Measurements from ENCODE around the gene UBB. TPM values are rescaled to one million over a fixed set of nuclear protein-coding genes. Genes with fewer than 3 reads are reported as not detected.
A peak's percentile ranks its signal among the peaks of the same experiment; 100 is the strongest.

UBB gene
- total RNA-seq, 3 donors from 2014 or later, result 1,560 to 1,757 (median 1,606) TPM

DNA sequence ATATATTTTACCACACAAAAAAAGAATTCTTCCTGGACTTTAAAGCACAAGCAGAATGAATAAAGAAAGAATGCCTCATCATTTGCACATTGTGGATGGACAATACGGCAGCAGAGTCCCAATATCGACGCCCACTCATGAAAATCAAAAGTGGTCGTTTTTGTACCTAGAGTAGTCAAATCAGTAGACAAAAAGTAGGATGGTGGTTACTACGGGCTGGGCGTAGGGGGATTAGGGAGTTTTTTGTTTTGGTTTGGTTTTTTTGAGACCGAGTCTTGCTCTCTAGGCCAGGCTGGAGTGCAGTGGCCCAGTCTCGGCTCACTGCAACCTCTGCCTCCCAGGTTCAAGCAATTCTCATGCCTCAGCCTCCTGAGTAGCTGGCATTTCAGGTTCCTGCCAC lies 19.0 kb upstream of the UBB start:
- DNase-seq (no peak), ATAC-seq (no peak)
- intact Hi-C loops (cut with DNase I, micrococcal nuclease), result no loop called here
- H3K4me1 ChIP-seq (ENCODE audit: low read depth), result no peaks in the 10 kb centered on the region
- H3K9me3 ChIP-seq, result no peaks in the 10 kb centered on the region
- TF ChIP-seq, protein P1, sequence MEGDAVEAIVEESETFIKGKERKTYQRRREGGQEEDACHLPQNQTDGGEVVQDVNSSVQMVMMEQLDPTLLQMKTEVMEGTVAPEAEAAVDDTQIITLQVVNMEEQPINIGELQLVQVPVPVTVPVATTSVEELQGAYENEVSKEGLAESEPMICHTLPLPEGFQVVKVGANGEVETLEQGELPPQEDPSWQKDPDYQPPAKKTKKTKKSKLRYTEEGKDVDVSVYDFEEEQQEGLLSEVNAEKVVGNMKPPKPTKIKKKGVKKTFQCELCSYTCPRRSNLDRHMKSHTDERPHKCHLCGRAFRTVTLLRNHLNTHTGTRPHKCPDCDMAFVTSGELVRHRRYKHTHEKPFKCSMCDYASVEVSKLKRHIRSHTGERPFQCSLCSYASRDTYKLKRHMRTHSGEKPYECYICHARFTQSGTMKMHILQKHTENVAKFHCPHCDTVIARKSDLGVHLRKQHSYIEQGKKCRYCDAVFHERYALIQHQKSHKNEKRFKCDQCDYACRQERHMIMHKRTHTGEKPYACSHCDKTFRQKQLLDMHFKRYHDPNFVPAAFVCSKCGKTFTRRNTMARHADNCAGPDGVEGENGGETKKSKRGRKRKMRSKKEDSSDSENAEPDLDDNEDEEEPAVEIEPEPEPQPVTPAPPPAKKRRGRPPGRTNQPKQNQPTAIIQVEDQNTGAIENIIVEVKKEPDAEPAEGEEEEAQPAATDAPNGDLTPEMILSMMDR (IDR thresholded peaks at IDR 0.05), result no peak
- H3K36me3 ChIP-seq (ENCODE audit: low read depth), result no peaks in the 10 kb centered on the region
- H3K4me3 ChIP-seq, result no peak overlapping the region

DNA sequence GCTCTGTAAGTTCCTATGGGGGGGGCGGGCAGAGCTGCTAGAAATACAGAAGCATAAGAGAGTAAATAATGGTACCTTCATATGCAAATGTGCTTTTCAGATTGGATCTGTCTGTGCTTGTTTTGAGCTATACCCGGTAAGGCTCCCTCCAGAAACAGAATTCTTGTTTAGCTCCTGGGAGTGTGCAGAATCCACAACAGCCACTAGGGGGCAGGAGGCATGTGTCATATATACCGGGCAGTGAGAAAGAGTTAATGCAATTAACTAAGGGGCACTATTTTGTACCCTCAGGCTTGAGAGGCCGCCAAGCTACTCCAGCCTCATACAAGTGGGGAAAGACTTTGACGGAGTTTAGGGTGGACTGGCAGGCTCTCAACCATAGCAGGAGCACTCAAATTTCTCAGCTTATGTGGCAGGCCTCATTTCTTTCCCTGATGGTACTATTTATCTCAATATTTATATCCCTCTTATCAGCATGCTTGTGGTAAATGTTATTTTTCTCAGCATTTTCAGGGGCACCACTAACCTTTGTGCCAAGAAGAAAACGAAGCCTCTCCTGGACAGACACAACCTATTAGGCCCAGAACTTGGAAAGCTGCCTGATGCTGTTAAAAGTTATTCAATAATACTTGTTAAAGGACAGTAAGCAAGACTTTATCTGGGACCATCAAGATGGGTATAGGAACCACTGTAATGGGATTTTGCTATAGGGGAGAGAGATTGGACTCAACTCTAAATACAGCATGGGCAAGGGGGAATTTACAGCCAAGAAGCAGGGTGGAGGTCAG lies 16.9 kb upstream of the UBB start:
- Histone ChIP-seq H3K4me3 (no peak overlapping the region), H3K9me3 (no peaks in the 10 kb centered on the region), H3K4me1 (ENCODE audit: low read depth) (no peaks in the 10 kb centered on the region), H3K36me3 (ENCODE audit: low read depth) (no peaks in the 10 kb centered on the region)
- TF ChIP-seq, protein P1 (IDR thresholded peaks at IDR 0.05), result peak; percentile 90
- intact Hi-C loops (cut with DNase I, micrococcal nuclease), result no loop called here
- DNase-seq (peak in 2 of 3 donors; percentile 76 to 91), ATAC-seq (peak; percentile 93)

DNA sequence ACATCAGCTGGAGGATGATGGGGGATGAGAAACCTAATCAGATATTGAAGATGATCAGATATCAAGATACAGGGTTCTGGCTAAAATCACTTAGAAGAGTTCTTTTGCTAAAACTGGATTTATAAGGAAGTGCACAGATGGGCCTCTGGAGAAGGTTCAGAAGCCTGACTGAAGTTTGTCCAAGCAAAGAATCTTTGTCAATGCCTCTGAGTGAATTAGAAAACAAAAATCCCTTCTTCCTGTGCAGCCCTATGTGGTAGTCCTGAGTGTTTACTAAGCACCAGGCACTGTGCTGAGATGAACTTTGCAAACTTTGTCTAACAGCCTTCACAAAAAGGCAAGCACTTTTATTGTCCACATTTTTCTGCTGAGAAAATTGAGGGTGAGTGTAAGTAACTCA lies 16.3 kb upstream of the UBB start:
- no peaks in the 10 kb centered on the region for H3K36me3 ChIP-seq (ENCODE audit: low read depth)
- DNase-seq, result no peak
- TF ChIP-seq, protein P1 (IDR thresholded peaks at IDR 0.05), result no peak
- intact Hi-C loops (cut with DNase I, micrococcal nuclease), result no loop called here
- H3K4me3 ChIP-seq, result no peak overlapping the region
- H3K4me1 ChIP-seq (ENCODE audit: low read depth), result no peaks in the 10 kb centered on the region
- no peak for ATAC-seq
- H3K9me3 ChIP-seq, result no peaks in the 10 kb centered on the region

DNA sequence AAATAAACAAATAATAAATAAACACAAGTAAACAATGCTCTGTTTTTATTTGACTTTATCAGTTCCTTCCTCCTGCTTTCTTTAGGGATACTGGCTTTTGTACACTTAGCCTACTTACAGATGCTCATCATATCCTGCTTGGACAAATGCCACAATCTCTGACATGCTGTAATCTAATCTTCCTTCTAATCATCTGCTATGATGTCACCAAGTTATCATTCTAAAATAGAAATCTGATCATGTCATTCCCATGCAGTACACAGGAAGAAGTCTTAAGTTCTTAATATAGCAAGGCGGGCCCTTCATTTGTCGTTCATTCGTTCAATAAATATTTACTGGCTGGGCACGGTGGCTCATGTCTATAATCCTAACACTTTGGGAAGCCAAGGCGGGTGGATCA lies 9.1 kb upstream of the UBB start:
- no peak for DNase-seq
- no peaks in the 10 kb centered on the region for H3K36me3 ChIP-seq (ENCODE audit: low read depth)
- TF ChIP-seq, protein P1 (IDR thresholded peaks at IDR 0.05), result no peak
- ATAC-seq, result peak; percentile 32
- no peak overlapping the region for H3K4me3 ChIP-seq
- intact Hi-C loops (cut with DNase I, micrococcal nuclease), result no loop called here
- H3K4me1 ChIP-seq (ENCODE audit: low read depth), result peaks cover 11% of the 10 kb centered on the region
- H3K9me3 ChIP-seq, result no peaks in the 10 kb centered on the region

DNA sequence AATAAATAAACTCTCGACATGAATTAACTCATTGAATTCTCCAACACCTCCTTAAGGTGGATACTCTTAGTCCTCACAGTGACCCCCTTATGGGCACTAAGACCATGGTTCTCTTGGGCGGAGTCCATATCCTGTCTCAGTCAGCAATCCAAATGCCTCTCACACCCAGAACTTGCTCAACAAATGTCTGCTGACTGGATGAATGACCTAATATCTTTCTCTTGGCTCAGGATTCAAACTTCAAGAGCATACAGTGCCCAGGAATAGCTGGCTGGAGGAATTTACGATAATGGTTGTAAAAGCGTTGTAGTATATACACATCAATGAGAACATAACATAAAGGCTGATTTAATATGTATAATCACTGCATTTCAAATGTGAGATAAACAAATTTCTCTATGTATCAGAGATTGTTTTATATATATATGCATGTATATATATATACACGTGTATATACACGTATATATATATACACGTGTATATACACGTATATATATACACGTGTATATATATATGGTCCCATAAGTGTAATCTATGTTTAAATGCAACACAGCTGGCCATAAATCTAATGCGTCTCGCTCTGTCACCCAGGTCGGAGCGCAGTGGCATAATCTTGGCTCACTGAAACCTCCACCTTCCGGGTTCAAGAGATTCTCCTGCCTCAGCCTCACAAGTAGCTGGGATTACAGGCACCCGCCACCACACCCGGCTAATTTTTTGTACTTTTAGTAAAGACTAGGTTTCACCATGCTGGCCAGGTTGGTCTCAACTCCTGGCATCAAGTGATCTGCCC lies 6.5 kb upstream of the UBB start:
- Histone ChIP-seq H3K9me3 (no peaks in the 10 kb centered on the region), H3K4me1 (ENCODE audit: low read depth) (peaks cover 22% of the 10 kb centered on the region), H3K36me3 (ENCODE audit: low read depth) (no peaks in the 10 kb centered on the region), H3K4me3 (no peak overlapping the region)
- intact Hi-C loops (cut with DNase I, micrococcal nuclease), result no loop called here
- ATAC-seq (peak; percentile 84), DNase-seq (peak in 2 of 3 donors; percentile 42 to 53)
- TF ChIP-seq, protein P1 (IDR thresholded peaks at IDR 0.05), result no peak

Measured in mucosa of descending colon (tissue), 3 donors.